HEK293 (cell line): ENCODE results near the gene ARHGAP15.

Source experiments
- CTCF ChIA-PET: fragments of 350-600 bp; formaldehyde crosslinking; extraction: SDS; loops from one replicate; lab custom pipeline; 2021; ENCODE audit warnings: antibody characterized with exemption; lab: Yijun Ruan, JAX
- POLR2A ChIA-PET: fragments of 300-600 bp; formaldehyde crosslinking; extraction: SDS; loops from one replicate; lab custom pipeline; 2020; ENCODE audit warnings: antibody characterized with exemption, inconsistent platforms; lab: Yijun Ruan, JAX
- H3K27ac ChIP-seq: fragments of 200-500 bp; sonication (Bioruptor generic); 2 replicates; pipeline ENCODE4 v1.5.1; 2014; ENCODE audit warnings: low read depth, low read length, control low read depth, inconsistent platforms; ENCODE audit errors: extremely low read depth
- H3K36me3 ChIP-seq, 2 experiments: fragments of 200-500 bp in 1 of 2; sonication (Bioruptor generic) in 1 of 2; 1 replicate in 1 of 2; 2 replicates in 1 of 2; pipeline ENCODE4 v1.5.1; 2014 to 2017; ENCODE audit warnings: inconsistent platforms in 2 of 2, low read length in 2 of 2; ENCODE audit not compliant: control insufficient read depth in 2 of 2, insufficient read depth in 1 of 2
- H3K4me1 ChIP-seq: fragments of 200-500 bp; sonication (Bioruptor generic); 2 replicates; pipeline ENCODE4 v1.5.1; 2014; ENCODE audit warnings: mild to moderate bottlenecking, low read length, inconsistent platforms; ENCODE audit not compliant: control insufficient read depth, insufficient read depth
- H3K4me3 ChIP-seq: 2 replicates; pipeline ENCODE4 v1.5.1; 2011; ENCODE audit warnings: low read depth, mild to moderate bottlenecking, control low read depth, low read length, moderate library complexity
- H3K9me3 ChIP-seq: fragments of 200-500 bp; sonication (Bioruptor generic); 2 replicates; pipeline ENCODE4 v1.5.1; 2014; ENCODE audit warnings: low read depth, low read length, inconsistent platforms; ENCODE audit not compliant: control insufficient read depth, insufficient read depth
- CTCF ChIP-seq: fragments of 450-650 bp; formaldehyde crosslinking; IDR thresholded peaks from 2 replicates; pipeline ENCODE4 v1.5.1; 2016; ENCODE audit warnings: missing biosample characterization, missing genetic modification characterization
- ELK4 ChIP-seq: IDR thresholded peaks from 2 replicates; pipeline ENCODE4 v1.6.1; 2011; ENCODE audit warnings: mild to moderate bottlenecking, low read depth, low read length, borderline replicate concordance
- FEZF1 ChIP-seq: fragments of 450-650 bp; formaldehyde crosslinking; IDR thresholded peaks from 2 replicates; pipeline ENCODE4 v1.5.1; 2016; ENCODE audit warnings: missing biosample characterization, missing genetic modification characterization
- ZBTB21 ChIP-seq: fragments of 450-650 bp; formaldehyde crosslinking; IDR thresholded peaks from 2 replicates; pipeline ENCODE4 v1.5.1; 2017; ENCODE audit warnings: missing biosample characterization, missing genetic modification characterization
- ZNF112 ChIP-seq: fragments of 450-650 bp; formaldehyde crosslinking; IDR thresholded peaks from 2 replicates; pipeline ENCODE4 v1.5.0; 2017; ENCODE audit warnings: missing biosample characterization, missing genetic modification characterization
- ZNF132 ChIP-seq: fragments of 450-650 bp; formaldehyde crosslinking; IDR thresholded peaks from 2 replicates; pipeline ENCODE4 v1.5.1; 2017; ENCODE audit warnings: missing biosample characterization, missing genetic modification characterization, borderline replicate concordance
- ZNF174 ChIP-seq: fragments of 450-650 bp; formaldehyde crosslinking; IDR thresholded peaks from 2 replicates; pipeline ENCODE4 v1.5.0; 2017; ENCODE audit warnings: missing biosample characterization, mild to moderate bottlenecking, missing genetic modification characterization
- ZNF202 ChIP-seq: fragments of 450-650 bp; formaldehyde crosslinking; IDR thresholded peaks from 2 replicates; pipeline ENCODE4 v1.5.1; 2016; ENCODE audit warnings: missing biosample characterization, missing genetic modification characterization, borderline replicate concordance
- ZNF248 ChIP-seq: fragments of 450-650 bp; formaldehyde crosslinking; IDR thresholded peaks from 2 replicates; pipeline ENCODE4 v1.5.1; 2017; ENCODE audit warnings: missing biosample characterization, missing genetic modification characterization
- ZNF394 ChIP-seq: fragments of 450-650 bp; formaldehyde crosslinking; IDR thresholded peaks from 2 replicates; pipeline ENCODE4 v1.5.1; 2016; ENCODE audit warnings: missing biosample characterization, missing genetic modification characterization, mild to moderate bottlenecking, moderate library complexity, borderline replicate concordance
- ZNF518A ChIP-seq: fragments of 450-650 bp; formaldehyde crosslinking; conservative IDR thresholded peaks from 2 replicates; pipeline ENCODE4 v1.5.1; 2016; ENCODE audit warnings: low read depth, missing biosample characterization, missing genetic modification characterization
- ZNF530 ChIP-seq: fragments of 450-650 bp; formaldehyde crosslinking; IDR thresholded peaks from 2 replicates; pipeline ENCODE4 v1.5.1; 2016; ENCODE audit warnings: low read depth, missing biosample characterization, missing genetic modification characterization
- ZNF664 ChIP-seq: fragments of 450-650 bp; formaldehyde crosslinking; IDR thresholded peaks from 2 replicates; pipeline ENCODE4 v1.5.1; 2016; ENCODE audit warnings: missing biosample characterization, missing genetic modification characterization
- ZNF777 ChIP-seq: fragments of 450-650 bp; formaldehyde crosslinking; IDR thresholded peaks from 2 replicates; pipeline ENCODE4 v1.5.1; 2017; ENCODE audit warnings: missing biosample characterization, missing genetic modification characterization, borderline replicate concordance
- ZNF791 ChIP-seq: fragments of 450-650 bp; formaldehyde crosslinking; IDR thresholded peaks from 2 replicates; pipeline ENCODE4 v1.5.1; 2016; ENCODE audit warnings: missing biosample characterization, missing genetic modification characterization
- TF ChIP-seq, protein P1 (sequence below): fragments of 450-650 bp; formaldehyde crosslinking; IDR thresholded peaks from 2 replicates; pipeline ENCODE4 v1.5.1; 2016; ENCODE audit warnings: missing biosample characterization, missing genetic modification characterization
- TF ChIP-seq, protein P2 (sequence below): fragments of 450-650 bp; formaldehyde crosslinking; IDR thresholded peaks from 2 replicates; pipeline ENCODE4 v1.5.1; 2016; ENCODE audit warnings: missing biosample characterization, missing genetic modification characterization, low read depth
- TF ChIP-seq, protein P3 (sequence below): fragments of 450-650 bp; IDR thresholded peaks from 2 replicates; pipeline ENCODE4 v1.5.1; 2018; ENCODE audit warnings: missing biosample characterization, missing genetic modification characterization

ARHGAP15 gene

DNA sequence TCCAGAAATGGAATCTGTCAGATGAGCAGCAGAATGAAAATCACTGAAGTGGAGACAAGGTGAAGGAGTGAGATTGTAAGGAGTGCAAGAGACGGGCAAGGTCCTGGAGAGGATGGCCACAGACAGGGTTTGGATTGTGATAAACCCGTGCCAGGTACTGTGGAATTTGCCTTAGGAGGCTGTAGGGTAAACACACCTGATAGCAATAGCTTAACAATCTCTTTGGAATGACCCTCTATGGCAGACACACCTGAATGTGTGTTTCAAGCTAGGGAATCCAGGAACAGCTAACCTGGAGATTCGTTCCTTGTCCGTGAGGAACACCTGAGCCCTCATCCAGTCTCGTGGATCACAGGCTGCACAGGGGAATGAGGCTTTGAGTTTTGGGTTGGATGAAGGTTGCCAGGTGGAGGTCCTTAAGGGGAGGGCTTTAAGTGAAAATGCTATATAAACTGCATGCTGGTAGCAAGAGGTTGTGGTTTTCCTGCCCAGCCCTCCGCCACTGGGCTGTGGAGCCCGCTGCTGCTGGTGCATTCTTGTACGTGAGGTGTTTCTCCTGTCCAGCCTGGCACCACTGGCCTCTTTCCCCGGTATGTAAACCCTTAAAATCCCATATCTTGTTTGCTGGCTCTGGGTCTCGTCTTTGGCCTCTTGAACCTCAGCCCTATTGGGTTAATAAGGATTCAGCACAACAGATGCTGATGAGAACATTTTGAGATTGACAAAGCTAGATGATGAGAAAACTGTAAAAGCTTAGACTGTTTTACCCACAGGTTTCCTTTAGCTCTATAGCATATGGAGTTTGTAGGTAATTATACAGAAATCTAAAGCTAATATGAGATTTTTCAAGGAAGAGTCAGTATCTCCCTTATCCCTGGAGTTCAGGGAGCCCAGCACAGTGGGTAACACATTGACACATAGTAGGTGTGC is 117.9 kb downstream of the ARHGAP15 start (continued):
- TF ChIP-seq ZNF518A (tag by site-specific recombination) (no peak), ZNF777 (tag by site-specific recombination) (no peak), ZNF112 (tag by site-specific recombination) (no peak), ZNF202 (tag by site-specific recombination) (no peak), ZNF791 (no peak), ZNF248 (no peak), ZBTB21 (tag by site-specific recombination) (no peak), FEZF1 (tag by site-specific recombination) (no peak), ZNF394 (tag by site-specific recombination) (no peak), ZNF174 (tag by site-specific recombination) (no peak)
- TF ChIP-seq, protein P1, sequence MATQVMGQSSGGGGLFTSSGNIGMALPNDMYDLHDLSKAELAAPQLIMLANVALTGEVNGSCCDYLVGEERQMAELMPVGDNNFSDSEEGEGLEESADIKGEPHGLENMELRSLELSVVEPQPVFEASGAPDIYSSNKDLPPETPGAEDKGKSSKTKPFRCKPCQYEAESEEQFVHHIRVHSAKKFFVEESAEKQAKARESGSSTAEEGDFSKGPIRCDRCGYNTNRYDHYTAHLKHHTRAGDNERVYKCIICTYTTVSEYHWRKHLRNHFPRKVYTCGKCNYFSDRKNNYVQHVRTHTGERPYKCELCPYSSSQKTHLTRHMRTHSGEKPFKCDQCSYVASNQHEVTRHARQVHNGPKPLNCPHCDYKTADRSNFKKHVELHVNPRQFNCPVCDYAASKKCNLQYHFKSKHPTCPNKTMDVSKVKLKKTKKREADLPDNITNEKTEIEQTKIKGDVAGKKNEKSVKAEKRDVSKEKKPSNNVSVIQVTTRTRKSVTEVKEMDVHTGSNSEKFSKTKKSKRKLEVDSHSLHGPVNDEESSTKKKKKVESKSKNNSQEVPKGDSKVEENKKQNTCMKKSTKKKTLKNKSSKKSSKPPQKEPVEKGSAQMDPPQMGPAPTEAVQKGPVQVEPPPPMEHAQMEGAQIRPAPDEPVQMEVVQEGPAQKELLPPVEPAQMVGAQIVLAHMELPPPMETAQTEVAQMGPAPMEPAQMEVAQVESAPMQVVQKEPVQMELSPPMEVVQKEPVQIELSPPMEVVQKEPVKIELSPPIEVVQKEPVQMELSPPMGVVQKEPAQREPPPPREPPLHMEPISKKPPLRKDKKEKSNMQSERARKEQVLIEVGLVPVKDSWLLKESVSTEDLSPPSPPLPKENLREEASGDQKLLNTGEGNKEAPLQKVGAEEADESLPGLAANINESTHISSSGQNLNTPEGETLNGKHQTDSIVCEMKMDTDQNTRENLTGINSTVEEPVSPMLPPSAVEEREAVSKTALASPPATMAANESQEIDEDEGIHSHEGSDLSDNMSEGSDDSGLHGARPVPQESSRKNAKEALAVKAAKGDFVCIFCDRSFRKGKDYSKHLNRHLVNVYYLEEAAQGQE: no peak

DNA sequence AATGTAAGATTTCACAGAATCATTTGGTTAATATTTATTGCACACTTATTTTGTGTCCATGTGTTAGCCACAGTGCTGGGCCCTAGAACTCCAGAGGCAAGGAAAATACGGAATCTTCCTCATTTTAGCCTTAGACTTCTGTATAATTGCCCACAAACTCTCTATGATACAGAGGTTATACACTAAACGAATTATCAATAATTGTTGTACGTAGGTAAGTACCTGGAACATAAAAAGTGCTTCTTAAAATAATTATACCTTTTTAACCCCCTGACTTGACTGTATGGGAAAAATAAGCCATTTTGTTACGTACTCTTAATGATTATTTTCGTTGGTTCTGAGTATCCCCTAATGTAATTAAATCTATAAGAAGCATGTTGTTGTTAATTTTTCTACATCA is 119.4 kb downstream of the ARHGAP15 start:
- Histone ChIP-seq H3K27ac (no peak overlapping the region), H3K36me3 (no peaks in the 10 kb centered on the region), H3K9me3 (no peaks in the 10 kb centered on the region), H3K4me1 (no peaks in the 10 kb centered on the region), H3K4me3 (no peak overlapping the region)
- CTCF ChIA-PET: interaction anchor here (1.0 kb wide), 1 partner anchor 13 kb away, joined by 3 read pairs; no protein-coding TSS in a partner anchor
- POLR2A ChIA-PET: no interaction called here
- no peak for TF ChIP-seq ZNF777 (tag by site-specific recombination)
- TF ChIP-seq ZNF132: no peak
- no peak for TF ChIP-seq ELK4
- TF ChIP-seq CTCF (tag by site-specific recombination): no peak
- TF ChIP-seq, protein P2, sequence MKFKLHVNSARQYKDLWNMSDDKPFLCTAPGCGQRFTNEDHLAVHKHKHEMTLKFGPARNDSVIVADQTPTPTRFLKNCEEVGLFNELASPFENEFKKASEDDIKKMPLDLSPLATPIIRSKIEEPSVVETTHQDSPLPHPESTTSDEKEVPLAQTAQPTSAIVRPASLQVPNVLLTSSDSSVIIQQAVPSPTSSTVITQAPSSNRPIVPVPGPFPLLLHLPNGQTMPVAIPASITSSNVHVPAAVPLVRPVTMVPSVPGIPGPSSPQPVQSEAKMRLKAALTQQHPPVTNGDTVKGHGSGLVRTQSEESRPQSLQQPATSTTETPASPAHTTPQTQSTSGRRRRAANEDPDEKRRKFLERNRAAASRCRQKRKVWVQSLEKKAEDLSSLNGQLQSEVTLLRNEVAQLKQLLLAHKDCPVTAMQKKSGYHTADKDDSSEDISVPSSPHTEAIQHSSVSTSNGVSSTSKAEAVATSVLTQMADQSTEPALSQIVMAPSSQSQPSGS: no peak
- TF ChIP-seq, protein P3, sequence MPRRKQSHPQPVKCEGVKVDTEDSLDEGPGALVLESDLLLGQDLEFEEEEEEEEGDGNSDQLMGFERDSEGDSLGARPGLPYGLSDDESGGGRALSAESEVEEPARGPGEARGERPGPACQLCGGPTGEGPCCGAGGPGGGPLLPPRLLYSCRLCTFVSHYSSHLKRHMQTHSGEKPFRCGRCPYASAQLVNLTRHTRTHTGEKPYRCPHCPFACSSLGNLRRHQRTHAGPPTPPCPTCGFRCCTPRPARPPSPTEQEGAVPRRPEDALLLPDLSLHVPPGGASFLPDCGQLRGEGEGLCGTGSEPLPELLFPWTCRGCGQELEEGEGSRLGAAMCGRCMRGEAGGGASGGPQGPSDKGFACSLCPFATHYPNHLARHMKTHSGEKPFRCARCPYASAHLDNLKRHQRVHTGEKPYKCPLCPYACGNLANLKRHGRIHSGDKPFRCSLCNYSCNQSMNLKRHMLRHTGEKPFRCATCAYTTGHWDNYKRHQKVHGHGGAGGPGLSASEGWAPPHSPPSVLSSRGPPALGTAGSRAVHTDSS (tag by site-specific recombination): no peak
- TF ChIP-seq ZNF664 (tag by site-specific recombination): no peak
- TF ChIP-seq ZNF530: no peak
